GM23338 (cell line): ENCODE results near the gene NDC1.

ENCODE experiments used
- CTCF ChIP-seq, 2 experiments: fragments of 200-600 bp in 1 of 2; sonication (generic) in 1 of 2; conservative IDR thresholded peaks; 2 replicates each; pipeline versions ENCODE4 v1.5.1 to v1.6.1; 2016 to 2017; ENCODE audit warnings: antibody characterized with exemption in 2 of 2, low read depth in 2 of 2, mild to moderate bottlenecking in 2 of 2, moderate library complexity in 1 of 2
- EZH2 ChIP-seq: fragments of 200-600 bp; sonication (generic); IDR thresholded peaks from one replicate; pipeline ENCODE4 v1.8.0; 2017; ENCODE audit warnings: antibody characterized with exemption, mild to moderate bottlenecking, low read depth; ENCODE audit not compliant: unreplicated experiment
- EZH2phosphoT487 ChIP-seq: fragments of 200-600 bp; sonication (generic); IDR thresholded peaks from one replicate; pipeline ENCODE4 v1.8.1; 2018; ENCODE audit warnings: antibody characterized with exemption; ENCODE audit not compliant: unreplicated experiment
- JUNB ChIP-seq: IDR thresholded peaks from one replicate; pipeline ENCODE4 v1.6.1; 2016; ENCODE audit warnings: antibody characterized with exemption; ENCODE audit not compliant: unreplicated experiment

- TF ChIP-seq CTCF (conservative IDR thresholded peaks at IDR 0.05; ENCODE audit: low read depth in 2 of 2): no peak
- TF ChIP-seq JUNB: no peak
- TF ChIP-seq EZH2: no peak
- no peak for TF ChIP-seq EZH2phosphoT487
These were observed 30.5 kb upstream of the NDC1 start for GRCh38 chr1:53868565-53868964.
